Measurements from ENCODE around the gene MARCHF3. TPM values are rescaled to one million over a fixed set of nuclear protein-coding genes. Genes with fewer than 3 reads are reported as not detected.

Gene MARCHF3
- total RNA-seq, 1 donor from 2014 or later = 1.5 TPM

DNA sequence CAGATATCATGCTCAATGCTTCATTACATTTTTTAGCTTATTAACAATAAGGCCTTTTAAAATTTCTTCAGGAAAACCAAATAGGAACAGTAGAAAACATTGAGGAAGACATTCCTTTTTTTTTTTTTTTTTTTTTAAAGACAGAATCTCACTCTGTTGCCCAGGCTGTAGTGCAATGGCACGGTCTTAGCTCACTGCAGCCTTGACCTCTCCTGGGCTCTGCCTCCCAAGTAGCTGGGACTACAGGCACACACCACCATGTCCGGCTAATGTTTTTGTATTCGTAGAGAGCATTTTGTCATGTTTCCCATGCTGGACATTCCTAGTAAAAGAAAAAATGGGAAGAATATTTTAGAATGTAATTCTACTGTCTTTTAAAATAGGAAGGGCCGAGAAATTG lies 193.1 kb downstream of the MARCHF3 start:
- Mint-ChIP-seq H3K4me1 (ENCODE audit: low read depth) (no peaks in the 10 kb centered on the region), H3K27ac (ENCODE audit: unreplicated experiment) (no peak overlapping the region), H3K36me3 (ENCODE audit: low read depth) (peaks cover 3% of the 10 kb centered on the region), H3K9me3 (ENCODE audit: low read depth) (no peaks in the 10 kb centered on the region), H3K4me3 (ENCODE audit: unreplicated experiment) (no peak overlapping the region), H3K27me3 (ENCODE audit: low read depth) (no peaks in the 10 kb centered on the region)
- TF ChIP-seq, protein P1, sequence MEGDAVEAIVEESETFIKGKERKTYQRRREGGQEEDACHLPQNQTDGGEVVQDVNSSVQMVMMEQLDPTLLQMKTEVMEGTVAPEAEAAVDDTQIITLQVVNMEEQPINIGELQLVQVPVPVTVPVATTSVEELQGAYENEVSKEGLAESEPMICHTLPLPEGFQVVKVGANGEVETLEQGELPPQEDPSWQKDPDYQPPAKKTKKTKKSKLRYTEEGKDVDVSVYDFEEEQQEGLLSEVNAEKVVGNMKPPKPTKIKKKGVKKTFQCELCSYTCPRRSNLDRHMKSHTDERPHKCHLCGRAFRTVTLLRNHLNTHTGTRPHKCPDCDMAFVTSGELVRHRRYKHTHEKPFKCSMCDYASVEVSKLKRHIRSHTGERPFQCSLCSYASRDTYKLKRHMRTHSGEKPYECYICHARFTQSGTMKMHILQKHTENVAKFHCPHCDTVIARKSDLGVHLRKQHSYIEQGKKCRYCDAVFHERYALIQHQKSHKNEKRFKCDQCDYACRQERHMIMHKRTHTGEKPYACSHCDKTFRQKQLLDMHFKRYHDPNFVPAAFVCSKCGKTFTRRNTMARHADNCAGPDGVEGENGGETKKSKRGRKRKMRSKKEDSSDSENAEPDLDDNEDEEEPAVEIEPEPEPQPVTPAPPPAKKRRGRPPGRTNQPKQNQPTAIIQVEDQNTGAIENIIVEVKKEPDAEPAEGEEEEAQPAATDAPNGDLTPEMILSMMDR (IDR thresholded peaks at IDR 0.05) = no peak
- no peak for DNase-seq (ENCODE audit: low spot score)

DNA sequence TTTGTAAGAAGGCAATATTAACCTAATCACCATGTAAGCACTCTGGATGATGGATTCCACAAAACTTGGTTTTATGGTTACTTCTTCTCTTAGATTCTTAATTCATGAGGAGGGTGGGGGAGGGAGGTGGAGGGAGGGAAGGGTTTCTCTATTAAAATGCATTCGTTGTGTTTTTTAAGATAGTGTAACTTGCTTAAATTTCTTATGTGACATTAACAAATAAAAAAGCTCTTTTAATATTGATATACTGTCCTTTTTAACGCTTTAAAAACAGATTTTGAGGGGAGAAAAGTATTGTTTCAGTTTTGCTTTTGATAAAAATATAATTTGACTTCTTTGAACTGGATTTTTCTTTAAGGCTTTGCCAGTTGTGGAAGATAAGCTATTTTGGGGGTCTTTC lies 193.6 kb downstream of the MARCHF3 start:
- H3K4me1 Mint-ChIP-seq (ENCODE audit: low read depth) = no peaks in the 10 kb centered on the region
- DNase-seq (ENCODE audit: low spot score) = no peak
- H3K27ac Mint-ChIP-seq (ENCODE audit: unreplicated experiment) = no peak overlapping the region
- TF ChIP-seq, protein P1 (IDR thresholded peaks at IDR 0.05) = no peak
- no peaks in the 10 kb centered on the region for H3K27me3 Mint-ChIP-seq (ENCODE audit: low read depth)
- H3K4me3 Mint-ChIP-seq (ENCODE audit: unreplicated experiment) = no peak overlapping the region
- H3K36me3 Mint-ChIP-seq (ENCODE audit: low read depth) = peaks cover 3% of the 10 kb centered on the region
- no peaks in the 10 kb centered on the region for H3K9me3 Mint-ChIP-seq (ENCODE audit: low read depth)

DNA sequence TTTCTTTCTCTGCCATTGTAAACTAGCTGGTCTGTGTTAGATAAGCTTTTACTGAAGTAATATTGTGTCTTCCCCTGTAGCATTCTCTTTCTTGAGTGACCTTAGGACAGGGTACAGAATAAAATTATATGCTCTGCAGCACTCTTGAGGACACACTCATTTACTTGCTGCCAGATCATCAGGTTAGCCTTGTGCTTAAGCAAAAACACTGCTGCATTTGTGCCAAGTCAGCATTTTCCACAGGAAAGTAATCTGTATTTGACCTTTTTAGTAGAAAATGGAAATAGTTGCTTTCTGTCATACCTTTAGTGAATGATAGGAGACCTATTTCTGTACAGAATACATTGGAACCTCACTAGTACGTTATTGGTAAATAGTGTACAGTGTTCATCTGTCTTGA lies 199.2 kb downstream of the MARCHF3 start:
- Mint-ChIP-seq H3K27me3 (ENCODE audit: low read depth) (no peaks in the 10 kb centered on the region), H3K9me3 (ENCODE audit: low read depth) (no peaks in the 10 kb centered on the region), H3K36me3 (ENCODE audit: low read depth) (peaks cover 5% of the 10 kb centered on the region), H3K4me1 (ENCODE audit: low read depth) (no peaks in the 10 kb centered on the region), H3K4me3 (ENCODE audit: unreplicated experiment) (no peak overlapping the region), H3K27ac (ENCODE audit: unreplicated experiment) (no peak overlapping the region)
- TF ChIP-seq, protein P1 (IDR thresholded peaks at IDR 0.05) = no peak
- DNase-seq (ENCODE audit: low spot score) = no peak

DNA sequence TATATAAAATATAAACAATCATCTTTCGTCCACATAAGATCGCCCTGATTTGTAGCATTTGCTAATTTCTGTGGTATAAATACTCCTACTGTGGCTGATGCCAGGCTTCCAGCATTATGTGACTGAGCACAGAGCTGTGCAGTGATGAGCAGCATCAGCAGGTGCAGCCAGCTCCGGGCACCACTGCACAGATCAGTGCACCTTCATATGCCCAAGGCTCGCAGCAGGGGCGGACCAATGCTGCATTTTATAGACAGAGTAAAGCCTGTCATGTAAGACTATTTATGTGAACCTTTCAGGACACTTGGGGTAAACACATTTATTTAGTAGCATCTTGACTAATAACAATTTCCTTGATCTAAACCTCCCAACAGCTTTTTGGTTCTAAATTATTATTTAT lies 200.3 kb downstream of the MARCHF3 start:
- H3K9me3 Mint-ChIP-seq (ENCODE audit: low read depth) = no peaks in the 10 kb centered on the region
- H3K36me3 Mint-ChIP-seq (ENCODE audit: low read depth) = peaks cover 8% of the 10 kb centered on the region
- H3K4me1 Mint-ChIP-seq (ENCODE audit: low read depth) = no peaks in the 10 kb centered on the region
- no peak for DNase-seq (ENCODE audit: low spot score)
- TF ChIP-seq, protein P1 (IDR thresholded peaks at IDR 0.05) = no peak
- H3K27me3 Mint-ChIP-seq (ENCODE audit: low read depth) = no peaks in the 10 kb centered on the region
- no peak overlapping the region for H3K27ac Mint-ChIP-seq (ENCODE audit: unreplicated experiment)
- H3K4me3 Mint-ChIP-seq (ENCODE audit: unreplicated experiment) = no peak overlapping the region

DNA sequence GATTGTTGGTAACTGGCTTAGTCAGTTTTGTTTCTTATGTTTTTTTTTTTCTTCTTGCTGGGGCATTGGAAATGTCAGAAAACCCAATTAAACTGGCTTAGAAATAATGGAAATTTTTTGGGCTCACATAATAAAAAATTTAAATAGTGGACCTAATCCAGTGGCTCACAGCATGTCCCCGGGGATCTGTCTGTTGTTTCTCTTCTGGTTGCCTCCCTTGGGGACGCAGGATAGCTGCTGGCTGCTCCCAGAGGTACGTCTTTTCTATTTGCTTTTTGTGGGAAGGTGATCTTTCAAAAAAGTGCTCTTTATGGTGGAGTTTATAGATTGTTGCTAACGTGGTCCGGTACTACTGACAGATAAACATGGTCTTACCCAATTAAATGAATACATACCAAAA lies 201.3 kb downstream of the MARCHF3 start:
- Mint-ChIP-seq H3K4me1 (ENCODE audit: low read depth) (no peaks in the 10 kb centered on the region), H3K27me3 (ENCODE audit: low read depth) (no peaks in the 10 kb centered on the region), H3K4me3 (ENCODE audit: unreplicated experiment) (no peak overlapping the region), H3K36me3 (ENCODE audit: low read depth) (peaks cover 5% of the 10 kb centered on the region), H3K27ac (ENCODE audit: unreplicated experiment) (no peak overlapping the region), H3K9me3 (ENCODE audit: low read depth) (no peaks in the 10 kb centered on the region)
- DNase-seq (ENCODE audit: low spot score) = no peak
- TF ChIP-seq, protein P1 (IDR thresholded peaks at IDR 0.05) = no peak

Data from chondrocyte (in vitro differentiated cells).